NCI-H2171 (cell line): ENCODE measurements around the gene RPUSD1.
"Not testable (repeated sequence)": the region's sequence is repeated elsewhere in the genome, so short reads cannot be mapped to it uniquely, and the experiment has no call there.

ENCODE experiments used
- DNase-seq: peaks from one replicate; lab custom pipeline; 2025; lab: John Stamatoyannopoulos, UW

The RPUSD1 gene

GRCh38 chr16:782258-782657 is 5.9 kb downstream of the RPUSD1 start:
- DNase-seq = no peak

- DNase-seq = no peak
These were observed 6.7 kb downstream of the RPUSD1 start for GRCh38 chr16:781346-782010.

- DNase-seq = no peak
These were observed 7.9 kb downstream of the RPUSD1 start for GRCh38 chr16:780296-780695.

- no peak for DNase-seq
These were observed 8.6 kb downstream of the RPUSD1 start for GRCh38 chr16:779561-779960.

GRCh38 chr16:778909-779527 is 9.2 kb downstream of the RPUSD1 start:
- DNase-seq = no peak

- DNase-seq = no peak
These were observed 9.7 kb downstream of the RPUSD1 start for GRCh38 chr16:778447-778846.

- DNase-seq = no peak
These were observed 10.4 kb downstream of the RPUSD1 start for GRCh38 chr16:777826-778225.

GRCh38 chr16:776824-777223 is 11.4 kb downstream of the RPUSD1 start:
- DNase-seq = no peak

- not testable (repeated sequence) for DNase-seq
These were observed 11.9 kb downstream of the RPUSD1 start for GRCh38 chr16:776298-776697.

GRCh38 chr16:775236-775796 is 12.9 kb downstream of the RPUSD1 start:
- no peak for DNase-seq

- DNase-seq = no peak
These were observed 13.8 kb downstream of the RPUSD1 start for GRCh38 chr16:774086-775001.

- no peak for DNase-seq
These were observed 15.2 kb downstream of the RPUSD1 start for GRCh38 chr16:772959-773358.

GRCh38 chr16:770411-770810 is 17.8 kb downstream of the RPUSD1 start:
- DNase-seq = no peak

- DNase-seq = no peak
These were observed 18.2 kb downstream of the RPUSD1 start for GRCh38 chr16:769934-770333.

- DNase-seq = no peak
These were observed 18.9 kb downstream of the RPUSD1 start for GRCh38 chr16:769184-769784.

GRCh38 chr16:768428-768827 is 19.8 kb downstream of the RPUSD1 start:
- no peak for DNase-seq

- no peak for DNase-seq
These were observed 20.4 kb downstream of the RPUSD1 start for GRCh38 chr16:767743-768235.

- DNase-seq = no peak
These were observed 21.2 kb downstream of the RPUSD1 start for GRCh38 chr16:766820-767640.

- no peak for DNase-seq
These were observed 22.0 kb downstream of the RPUSD1 start for GRCh38 chr16:766008-766819.

- DNase-seq = no peak
These were observed 22.7 kb downstream of the RPUSD1 start for GRCh38 chr16:765488-765865.
